ENCODE data around the gene ITPK1.

The ITPK1 gene

DNA sequence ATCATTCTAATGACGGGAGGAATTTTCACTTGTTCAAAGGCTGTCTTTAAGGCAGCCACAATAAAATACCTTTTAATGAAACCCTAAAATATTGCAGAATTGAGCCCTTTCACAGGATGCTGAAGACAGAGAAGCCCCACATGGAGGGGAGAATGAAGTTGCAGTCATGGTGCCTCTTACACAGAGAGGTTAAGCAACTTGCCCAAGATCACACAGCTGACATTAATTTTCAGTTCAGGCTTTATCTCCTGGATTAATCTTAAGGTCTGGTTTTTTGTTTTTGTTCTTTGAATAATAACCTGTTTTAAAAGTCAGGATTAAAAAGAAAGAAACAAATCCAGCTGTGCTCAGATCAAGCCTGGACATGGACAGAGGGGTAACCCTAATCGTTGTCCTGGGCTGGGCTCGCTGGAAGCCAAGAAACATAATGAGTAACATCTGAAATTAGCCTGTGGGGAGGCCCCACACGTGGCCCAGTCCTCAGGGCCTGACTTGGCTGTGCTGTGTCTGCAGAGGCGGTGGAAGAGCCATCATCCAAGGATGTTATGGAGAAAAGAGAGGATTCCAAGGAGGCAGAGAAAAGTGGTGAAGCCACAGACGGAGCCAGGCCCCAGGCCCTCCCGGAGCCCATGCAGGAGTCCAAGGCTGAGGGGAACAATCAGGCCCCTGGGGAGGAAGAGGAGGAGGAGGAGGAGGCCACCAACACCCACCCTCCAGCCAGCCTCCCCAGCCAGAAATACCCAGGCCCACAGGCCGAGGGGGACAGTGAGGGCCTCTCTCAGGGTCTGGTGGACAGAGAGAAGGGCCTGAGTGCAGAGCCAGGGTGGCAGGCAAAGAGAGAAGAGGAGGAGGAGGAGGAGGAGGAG is 184.8 kb downstream of the ITPK1 start:
- DNase-seq: peak; percentile 5

DNA sequence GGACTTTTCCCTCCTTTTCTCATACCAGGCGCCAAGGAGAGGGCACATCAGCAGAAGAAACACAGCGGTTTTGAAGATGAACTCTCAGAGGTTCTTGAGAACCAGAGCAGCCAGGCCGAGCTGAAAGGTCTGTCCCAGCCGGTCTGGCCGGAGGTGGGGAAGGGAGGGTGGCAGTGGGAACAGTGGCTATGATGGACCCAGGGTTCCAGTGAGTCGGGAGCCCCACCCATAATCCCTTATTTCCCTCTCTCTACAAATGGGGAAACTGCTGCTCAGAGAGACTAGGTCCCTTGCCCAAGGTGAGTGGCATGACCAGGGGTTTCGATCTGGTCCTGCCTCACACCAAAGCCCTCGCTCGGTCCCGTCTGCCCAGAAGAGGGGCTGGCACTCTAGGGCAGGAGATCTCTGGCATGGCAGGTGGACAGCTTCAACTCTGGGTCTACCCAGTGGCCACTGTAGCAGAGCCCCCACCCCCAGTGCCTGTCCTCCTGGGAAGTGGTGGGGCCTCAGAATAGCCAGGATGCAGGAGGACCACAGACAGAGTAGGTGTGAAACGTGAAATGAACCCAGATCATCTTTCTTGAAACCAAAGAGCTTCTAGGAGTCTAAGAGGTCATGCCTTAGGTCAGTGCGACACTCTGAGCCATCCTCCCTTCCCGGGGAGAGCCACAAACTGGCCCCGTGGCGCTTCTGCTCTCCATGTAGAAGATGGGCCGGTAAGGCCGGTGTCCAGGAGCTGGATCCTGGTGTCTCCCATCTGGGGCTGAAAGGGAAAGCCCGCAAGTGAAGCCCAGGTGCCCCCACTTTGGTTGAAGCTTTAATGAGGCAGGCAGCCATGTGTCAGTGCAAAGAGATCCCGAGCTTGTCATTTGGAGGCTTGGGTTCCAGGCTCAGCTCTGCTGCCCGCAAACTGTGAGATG is 185.8 kb downstream of the ITPK1 start:
- no peak for DNase-seq

DNA sequence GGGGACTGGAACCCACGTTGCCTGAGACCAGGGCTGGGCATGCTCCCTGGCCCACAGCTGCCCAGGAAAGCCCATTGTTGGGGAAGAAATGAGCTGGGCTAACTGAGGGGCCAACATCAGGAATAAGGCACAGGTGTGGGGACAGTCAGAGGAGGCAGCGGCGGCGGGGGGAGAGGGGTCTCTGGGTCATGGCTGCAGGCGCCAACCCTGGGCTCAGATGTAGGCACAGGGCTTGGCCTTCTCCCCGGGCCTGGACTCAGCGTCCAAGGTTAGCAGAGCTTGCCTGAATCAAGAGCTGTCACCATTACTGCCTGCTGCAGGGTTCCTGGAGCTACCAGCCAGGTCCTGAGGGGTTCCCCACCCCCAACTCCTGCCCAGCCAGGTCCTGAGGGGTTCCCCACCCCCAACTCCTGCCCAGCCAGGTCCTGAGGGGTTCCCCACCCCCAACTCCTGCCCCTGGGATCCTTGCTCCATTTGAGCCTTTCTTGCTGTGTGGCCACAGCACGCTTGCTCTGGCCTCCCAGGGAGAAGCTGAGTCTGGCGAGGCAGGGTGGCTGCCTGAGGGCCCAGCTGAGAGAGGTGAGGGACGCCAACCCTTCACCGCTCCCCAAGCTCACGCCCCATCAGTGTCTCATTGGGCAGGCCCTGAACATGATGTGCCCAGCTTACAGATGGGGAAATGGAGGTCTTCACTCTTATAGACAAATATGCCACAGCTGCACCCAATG is 186.6 kb downstream of the ITPK1 start:
- no peak for DNase-seq

DNA sequence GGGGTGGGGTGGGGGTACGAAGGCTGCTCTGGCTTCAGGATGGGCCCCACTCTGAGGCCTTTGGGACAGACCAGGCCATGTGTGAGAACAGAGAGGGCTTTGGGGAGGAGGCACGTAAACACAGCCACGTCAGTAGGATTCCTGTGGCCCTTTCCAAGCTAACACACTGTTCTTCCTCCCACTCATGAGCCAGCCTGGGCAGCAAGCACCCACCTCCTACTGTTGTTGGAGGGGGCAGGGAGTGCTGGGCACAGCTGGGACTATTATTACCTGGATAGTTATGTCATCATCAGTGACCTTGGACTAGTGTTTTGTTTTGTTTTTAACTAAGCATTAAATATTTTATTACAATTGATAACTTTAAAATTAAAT is 187.5 kb downstream of the ITPK1 start:
- DNase-seq: no peak

DNA sequence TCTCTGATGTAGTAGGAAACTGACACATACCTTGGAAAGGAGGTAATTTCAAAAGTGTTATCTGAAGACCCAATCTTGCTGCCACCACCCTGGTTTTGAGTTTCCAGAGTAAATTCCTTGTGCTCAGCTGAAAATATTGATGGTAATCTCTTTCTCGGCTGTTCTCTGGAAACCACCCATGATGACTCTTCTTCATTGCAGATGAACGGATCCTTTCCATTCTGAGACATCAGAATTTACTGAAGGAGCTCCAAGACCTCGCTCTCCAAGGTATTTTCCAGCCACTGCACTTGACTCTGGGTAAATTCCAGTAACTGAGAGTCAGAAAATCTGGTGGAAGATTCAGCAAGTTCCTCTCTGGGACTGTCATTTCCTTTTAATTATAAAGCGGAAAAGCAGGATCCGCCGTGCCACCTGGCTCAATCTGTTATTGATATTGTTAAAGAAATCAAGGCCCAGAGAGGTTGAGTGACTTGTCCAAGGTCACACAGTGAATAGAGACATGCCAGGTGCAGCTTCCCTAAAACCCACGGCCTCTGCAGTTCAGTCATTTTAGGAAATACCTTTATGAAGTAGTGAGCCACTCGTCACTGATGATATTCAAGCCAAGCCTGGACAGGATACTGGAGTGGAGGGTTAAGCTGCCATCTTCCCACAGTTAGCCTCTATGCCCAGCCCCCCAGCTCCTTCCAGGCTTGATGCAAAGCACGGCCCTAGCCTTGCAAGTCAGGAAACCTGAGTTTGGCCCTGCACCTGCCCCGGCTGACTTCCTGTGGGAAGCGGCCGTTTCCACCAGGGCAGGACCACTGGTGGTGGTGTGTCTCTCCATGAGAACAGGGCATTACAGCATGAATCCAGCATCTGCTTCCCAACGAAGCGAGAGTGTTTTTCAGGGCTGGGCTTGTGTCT is 188.1 kb downstream of the ITPK1 start:
- DNase-seq: no peak

DNA sequence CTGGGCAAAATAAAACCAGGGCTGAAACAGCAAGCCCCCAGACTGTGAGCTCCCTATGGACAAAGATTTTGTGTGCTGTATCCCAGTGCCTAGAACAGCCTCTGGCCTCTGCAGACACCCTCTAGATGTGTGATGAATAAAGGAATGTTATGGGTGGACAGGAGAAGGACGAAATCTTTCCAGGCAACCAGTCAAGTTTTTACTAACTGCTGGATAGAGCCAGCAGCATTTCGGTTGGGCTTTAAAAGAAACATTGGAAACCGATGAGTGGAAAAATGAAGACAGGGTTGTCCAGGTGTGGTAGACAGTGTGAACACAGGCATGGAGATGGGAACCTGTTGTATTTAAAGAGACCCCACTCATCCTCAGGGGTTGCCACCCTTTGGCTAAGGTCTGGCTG is 188.8 kb downstream of the ITPK1 start:
- no peak for DNase-seq

DNA sequence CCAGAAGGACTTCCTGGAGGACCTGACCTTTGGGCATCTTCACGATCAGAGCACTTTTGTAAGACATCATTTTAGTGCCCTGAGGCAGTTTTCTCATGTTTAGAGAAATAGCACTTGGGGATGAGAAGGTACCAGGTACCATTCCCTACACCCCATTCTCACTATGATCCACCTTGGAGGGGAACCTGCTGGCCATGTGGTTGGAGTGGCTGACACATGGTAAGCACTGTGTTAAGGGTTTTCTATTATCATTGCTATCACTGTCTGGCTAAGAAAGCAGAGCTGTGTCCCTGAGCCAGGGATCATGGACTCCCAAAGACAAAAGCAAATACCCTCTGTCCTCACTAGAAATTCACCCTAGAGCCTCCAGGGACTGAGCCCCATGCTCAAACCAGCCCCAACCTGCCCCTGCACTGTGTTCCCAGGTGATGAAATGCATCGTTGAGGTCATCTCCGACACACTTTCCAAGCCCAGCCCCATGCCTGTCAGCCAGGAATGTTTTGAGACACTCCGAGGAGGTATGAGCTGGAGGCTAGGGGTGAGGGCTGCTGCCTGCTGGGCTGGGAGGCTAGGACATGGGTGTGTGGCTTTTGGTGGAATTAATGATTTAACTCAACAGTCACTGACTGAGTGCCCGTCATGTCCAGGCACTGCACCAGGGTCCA is 189.4 kb downstream of the ITPK1 start:
- no peak for DNase-seq

DNA sequence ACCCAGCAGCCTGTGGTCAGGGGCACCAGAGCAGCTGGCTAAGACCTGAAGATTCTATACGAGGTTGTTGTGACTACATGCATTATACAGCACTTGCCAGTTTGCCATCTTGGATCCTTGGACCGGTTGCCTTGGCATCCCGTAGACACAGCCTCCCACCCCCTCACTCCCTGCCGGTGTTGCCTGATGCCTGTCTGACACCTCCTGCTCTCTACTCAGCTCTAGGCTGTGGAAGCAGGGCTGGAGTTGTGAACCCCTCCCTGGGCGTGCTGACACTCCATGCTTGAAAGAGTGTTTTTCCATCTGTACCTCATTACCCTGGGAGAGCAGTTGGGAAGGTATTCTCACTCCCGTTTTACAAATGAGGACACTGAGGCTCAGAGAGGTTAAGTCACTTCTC is 190.3 kb downstream of the ITPK1 start:
- DNase-seq: no peak

DNA sequence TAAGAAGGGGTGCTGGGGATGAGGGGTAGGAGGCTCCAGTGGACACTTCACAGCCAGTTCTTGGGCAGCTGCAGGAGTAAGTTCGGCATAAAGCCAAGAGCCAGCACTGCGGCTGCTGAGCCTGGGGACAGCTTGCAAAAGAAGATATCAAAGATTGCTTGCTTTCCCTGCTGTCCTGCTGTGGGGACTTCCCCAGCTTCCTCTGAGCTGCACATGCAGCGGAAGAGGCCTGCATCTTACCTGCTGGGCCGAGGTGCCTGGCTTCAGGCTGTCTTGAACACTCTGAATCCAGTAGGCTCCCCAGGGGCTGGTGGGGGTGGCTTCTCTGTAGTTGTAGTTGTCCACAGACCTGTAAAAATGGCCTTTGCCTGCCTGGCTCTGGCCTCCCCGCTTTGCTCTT is 191.5 kb downstream of the ITPK1 start:
- DNase-seq: no peak

DNA sequence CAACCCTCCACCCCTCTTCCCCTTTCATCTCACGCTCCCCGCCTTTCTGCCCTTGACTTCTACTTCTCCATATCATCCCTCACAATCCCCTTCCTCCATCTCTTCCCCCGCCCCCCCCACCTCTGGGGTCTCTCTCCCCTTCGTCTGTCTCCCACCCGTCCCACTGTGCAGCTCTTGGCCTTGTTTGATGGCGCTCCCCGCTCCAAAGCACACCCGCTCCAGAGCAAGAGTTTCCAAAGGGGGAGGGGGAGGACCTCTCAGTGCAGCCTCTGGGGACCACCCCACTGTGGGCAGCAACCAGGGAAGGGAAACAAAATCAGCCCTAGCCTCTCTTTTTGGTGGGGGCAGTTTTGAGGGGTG is 192.0 kb downstream of the ITPK1 start:
- DNase-seq: no peak

DNA sequence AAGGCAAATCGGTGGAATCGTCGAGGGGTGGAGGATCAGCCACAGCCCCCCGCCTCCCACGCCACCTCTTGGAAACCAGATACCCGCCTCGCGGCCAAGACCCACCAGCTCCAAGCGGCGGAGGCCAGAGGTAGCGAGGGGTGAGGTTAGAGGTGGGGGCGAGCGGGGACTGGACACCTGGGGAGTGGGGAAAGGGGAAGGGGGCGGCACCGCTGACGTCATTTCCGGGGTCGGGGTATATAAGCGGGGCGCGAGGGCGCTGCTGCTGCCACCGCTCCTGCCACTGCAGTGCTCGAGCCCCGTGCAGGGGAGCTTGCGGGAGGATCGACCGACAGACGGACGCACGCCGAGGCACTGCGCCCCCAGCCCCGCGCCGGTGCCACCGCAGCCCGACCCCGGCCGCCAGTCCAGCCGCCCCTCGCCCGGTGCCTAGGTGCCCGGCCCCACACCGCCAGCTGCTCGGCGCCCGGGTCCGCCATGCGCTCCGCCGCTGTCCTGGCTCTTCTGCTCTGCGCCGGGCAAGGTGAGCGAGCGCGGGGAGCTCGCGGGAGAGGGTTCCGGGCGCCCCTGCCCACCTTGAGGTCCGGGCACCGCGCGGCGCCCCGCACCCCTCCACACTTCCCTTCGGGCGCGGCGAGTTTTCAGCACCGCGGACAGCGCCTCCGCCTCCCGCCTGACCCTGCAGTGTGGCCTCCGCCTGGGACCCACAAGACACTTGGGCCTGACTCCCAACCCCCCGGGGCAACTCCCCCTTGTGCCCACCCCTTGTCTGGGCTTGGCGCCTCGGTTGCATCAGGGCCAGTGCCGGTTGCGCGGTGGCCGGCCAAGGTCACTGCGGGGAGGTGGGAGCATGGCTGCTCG is 192.6 kb downstream of the ITPK1 start, which contains the start of gene CHGA:
Gene CHGA (plus strand): TSS at position 268 of the 861 bp plus-strand sequence. CDS start 210 bp downstream, at position 478.
- peak; percentile 44 for DNase-seq

DNA sequence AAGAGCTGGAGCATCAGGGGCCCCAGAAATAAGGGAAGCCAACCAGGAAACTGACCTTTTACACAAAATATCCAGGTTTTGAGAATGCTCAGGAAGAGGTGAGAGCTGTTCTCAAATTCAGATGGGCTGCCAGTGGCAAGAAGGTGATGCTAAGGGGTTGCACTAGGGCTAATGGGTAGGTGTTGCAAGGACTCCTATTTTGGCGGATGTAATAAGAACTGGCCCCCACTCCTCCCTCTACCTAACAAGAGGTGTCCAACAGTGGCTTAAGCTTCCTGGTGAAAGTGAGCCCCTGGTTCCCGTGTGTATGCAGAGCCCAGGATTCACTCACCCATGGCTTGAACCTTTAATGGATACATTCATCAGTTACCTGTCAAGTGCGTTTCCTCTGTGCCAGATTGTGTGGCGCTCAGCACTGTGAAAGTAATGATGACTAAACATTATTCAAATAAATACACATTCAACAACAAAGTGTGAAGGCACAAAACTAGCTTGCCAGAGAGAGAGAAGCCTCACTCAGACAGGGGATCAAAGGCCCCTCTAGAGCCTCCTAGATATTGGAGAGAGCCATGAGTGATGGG is 193.5 kb downstream of the ITPK1 start:
- DNase-seq: no peak

DNA sequence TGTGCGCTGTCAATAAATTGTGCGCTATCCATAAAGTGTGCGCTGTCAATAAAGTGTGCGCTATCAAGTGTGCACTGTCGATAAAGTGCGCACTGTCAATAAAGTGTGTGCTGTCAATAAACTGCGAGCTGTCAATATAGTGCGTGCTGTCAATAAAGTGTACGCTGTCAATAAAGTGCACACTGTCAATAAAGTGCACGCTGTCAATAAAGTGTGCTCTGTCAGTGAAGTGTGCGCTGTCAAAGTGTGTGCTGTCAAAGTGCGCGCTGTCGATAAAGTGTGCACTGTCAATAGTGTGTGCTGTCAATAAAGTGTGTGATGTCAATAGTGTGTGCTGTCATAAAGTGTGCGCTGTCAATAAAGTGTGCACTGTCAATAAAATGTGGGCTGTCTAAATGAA is 195.7 kb downstream of the ITPK1 start:
- no peak for DNase-seq

DNA sequence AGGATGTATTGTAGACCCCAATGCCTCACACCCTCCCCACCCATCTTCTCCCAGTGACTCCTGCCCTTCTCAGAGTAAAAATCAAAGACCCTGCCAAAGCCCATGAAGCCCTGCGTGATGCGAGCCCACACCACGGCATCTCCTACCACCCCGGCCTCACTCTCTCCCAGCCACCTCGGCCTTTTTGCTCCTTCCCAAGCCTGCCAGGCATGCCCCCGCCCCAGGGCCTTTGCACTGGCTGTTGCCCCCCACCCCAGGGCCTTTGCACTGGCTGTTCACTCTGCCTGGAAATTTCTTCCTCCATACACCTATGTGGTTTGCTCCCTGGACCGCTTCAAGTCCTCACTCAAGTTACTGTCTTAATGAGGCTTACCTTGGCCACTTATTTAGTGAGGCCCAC is 197.8 kb downstream of the ITPK1 start:
- DNase-seq: no peak

DNA sequence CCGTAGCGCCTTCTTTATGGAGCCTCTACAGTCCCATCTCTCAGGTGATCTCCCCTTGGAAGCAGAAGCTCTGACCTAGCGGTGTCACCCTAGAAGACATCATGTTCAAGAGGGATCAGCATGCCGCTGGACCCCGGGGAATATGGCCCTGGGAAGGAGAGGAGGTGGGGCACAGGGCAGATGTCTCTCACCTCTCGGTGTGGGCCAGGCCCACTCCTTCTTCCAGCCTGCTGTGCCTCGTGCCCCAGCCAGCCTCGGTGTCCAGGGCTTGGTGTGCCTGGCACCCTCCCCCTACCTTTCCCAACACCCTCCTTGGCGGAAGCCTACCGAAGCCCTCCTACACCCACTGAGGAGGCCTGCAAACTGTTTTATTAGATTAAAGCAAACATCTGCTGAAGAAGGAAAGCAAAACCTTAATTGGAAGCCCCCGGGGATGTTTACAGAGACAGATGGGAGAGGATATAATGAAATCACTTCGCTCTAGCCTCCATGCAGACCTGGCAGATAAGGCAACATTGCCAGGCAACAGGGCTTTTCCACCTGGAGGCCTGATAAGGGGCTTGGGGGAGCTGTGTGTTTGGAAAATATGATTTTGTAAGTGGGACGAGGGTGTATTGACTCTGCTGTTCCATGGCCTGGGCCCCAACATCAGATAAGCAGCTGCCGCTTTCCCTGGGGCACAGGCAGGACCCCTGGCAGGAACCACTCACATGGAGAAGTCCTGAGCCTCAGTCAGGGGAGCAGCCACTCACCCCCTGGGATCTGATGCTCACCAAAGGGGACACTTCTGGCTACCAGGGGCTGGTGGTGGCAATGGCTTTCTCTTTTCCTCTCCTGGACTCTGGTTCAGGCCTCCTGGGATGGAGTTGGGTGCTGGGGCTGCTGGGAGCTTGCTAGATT is 198.4 kb downstream of the ITPK1 start:
- no peak for DNase-seq

DNA sequence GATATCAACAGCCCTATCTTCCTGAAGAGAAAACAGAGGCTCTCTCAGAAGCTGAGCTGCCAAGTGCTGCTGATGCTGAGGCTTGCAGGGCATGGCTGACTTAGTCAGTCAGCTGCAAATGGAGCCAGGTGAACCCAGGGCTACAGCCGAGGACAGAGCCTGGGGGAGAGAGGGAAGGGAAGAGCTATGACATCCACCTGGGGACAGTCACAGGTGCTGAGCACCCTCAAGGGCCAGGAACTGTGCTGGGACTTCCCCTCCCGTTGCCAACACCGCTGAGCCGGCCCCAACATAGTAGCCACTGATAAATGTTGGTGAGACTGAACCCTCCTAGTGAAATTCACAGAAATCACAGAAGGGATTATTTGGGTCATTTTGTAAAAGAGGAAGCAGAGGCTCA is 199.5 kb downstream of the ITPK1 start:
- no peak for DNase-seq

DNA sequence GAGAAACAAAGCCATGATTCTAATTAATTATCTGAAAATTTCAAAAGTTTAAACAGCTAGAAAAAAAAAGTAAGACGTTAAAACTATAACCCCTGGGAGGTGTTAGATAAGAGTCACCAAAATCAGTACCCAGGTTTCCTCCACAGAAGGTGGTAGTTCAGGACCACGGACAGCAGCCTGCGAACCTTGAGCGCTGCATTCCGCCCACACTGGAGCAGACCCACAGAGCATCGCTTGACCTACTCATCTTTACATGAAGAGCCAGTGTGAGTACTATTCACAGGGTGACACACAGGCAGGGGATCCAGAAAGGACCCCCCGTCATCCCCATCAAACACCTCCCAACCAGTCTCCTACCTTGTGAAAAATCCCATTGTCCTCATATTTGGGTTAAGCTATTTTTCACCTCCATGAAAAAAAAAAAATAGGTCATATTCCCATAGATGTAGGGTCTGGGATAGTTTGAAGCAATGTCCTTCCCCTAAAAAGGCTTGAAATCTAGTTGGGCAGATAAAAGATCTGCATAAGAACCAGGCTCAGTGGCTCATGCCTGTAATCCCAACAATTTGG is 201.6 kb downstream of the ITPK1 start:
- peak; percentile 11 for DNase-seq

DNA sequence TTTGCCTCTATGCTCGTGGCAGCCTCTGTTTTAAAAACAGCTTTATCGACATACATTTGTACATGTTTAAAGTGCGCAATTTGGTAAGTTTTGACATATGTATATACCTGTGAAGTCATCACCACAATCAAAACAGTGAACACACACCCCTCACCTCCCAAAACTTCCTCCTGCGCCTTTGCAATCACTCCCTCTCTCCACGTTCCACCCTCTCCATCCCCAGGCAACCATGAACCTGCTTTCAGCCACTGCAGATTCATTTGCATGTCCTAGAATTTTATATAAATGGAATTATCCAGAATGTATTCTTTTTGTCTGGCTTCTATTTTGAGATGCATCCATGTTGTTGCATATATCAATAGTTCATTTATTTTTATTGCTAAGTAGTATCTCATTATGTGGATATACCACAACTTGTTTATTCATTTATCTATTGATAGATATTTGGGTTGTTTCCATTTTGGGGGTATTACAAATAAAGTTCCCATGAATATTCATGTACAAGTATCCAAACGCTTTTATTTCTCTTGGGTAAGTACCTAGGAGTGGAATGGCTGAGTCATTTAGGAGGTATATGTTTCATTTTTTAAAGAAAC is 208.3 kb downstream of the ITPK1 start:
- DNase-seq: no peak

Data from fibroblast of upper back skin (primary cell).